Activated T-helper 1 cell treated with Interleukin-2 at 50 U/mL for 16 hours (primary cell): ENCODE data around the gene STAT2.
"Not testable (repeated sequence)": the region's sequence is repeated elsewhere in the genome, so short reads cannot be mapped to it uniquely, and the experiment has no call there.

Source experiments
- DNase-seq: peaks from one replicate; pipeline ENCODE4 v3.0.0-alpha.2; 2020; ENCODE audit warnings: low read depth

STAT2 gene

DNA sequence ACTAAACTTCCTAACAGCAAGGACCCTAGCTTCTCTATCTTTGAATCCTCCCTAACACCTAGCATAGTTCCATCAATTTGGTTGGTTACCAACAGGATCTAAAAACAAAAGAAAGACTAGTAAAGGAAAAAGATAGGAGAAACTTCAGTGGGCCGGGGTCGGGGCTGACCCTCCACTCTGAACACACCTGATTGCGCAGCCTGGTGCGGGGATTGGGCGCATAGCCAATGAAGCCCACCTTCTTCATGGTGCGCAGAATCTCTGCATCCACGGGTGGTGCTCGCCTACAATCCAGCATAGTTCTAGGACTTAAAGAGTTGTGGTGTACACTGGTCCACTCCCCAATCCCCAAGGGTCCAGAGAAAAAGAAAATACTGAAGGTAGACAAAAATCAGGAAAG, 33.8 kb downstream of the STAT2 start:
- DNase-seq = no peak

DNA sequence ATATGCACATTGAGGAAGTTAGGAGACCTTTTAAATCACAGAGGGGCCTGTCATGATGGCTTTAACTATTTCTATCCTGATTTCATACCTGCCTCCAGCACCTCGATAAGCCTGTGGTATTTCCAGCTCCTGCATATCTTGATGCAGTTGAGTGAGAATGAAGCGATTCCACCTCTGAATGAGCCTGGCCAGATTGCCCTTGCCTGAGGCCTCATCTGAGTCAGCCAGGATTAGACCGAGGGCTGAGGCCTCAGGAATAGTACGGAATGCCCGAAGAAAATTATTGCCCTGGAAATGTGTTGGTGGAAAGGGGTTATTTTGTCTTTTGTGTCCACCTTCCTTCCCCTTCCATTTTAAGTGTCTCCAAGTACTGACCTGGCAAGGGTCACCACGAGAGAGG, 35.7 kb downstream of the STAT2 start:
- no peak for DNase-seq

DNA sequence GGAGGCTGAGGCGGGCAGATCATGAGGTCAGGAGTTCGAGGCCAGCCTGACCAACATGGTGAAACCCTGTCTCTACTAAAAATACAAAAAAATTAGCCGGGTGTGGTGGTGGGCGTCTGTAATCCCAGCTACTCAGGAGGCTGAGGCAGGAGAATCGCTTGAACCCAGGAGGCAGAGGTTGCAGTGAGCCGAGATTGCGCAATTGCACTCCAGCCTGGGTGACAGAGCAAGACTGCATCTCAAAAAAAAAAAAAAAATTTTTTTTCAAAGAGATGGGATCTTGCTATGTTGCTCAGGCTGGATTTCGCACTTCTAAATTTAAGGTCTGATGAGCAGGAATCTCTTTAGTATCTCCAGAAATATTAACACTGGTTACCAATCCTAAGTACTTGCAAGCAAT, 38.3 kb downstream of the STAT2 start:
- not testable (repeated sequence) for DNase-seq

DNA sequence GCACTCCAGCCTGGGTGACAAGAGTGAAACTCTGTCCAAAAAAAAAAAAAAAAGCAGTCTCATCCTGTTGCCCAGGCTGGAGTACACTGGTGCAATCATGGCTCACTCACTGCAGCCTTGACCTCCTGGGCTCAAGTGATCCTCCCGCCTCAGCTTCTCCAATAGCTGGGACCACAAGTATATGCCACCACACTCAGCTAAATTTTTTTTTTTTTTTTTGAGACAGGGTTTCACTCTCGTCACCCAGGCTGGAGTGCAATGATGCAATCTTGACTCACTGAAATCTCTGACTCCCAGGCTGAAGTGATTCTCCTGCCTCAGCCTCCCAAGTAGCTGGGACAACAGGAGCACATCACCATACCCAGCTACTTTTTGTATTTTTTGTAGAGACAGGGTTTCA, 38.9 kb downstream of the STAT2 start:
- DNase-seq = no peak

DNA sequence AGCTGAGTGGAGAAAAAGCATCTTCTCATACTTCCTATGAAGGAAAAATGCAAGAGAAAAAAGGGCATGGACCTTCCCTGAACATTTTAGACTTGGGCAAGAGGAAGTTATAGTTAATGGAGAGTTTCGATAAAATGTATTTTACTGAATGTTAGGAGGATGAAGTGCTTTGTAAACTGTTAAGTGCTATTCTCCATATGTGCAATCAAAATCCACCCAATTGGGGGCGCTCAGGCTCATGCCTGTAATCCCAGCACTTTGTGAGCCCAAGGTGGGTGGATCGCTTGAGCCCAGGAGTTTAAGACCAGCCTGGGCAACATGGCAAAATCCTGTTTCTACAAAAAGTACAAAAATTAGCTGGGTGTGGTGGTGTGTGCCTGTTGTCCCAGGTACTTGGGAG, 42.2 kb downstream of the STAT2 start:
- no peak for DNase-seq

DNA sequence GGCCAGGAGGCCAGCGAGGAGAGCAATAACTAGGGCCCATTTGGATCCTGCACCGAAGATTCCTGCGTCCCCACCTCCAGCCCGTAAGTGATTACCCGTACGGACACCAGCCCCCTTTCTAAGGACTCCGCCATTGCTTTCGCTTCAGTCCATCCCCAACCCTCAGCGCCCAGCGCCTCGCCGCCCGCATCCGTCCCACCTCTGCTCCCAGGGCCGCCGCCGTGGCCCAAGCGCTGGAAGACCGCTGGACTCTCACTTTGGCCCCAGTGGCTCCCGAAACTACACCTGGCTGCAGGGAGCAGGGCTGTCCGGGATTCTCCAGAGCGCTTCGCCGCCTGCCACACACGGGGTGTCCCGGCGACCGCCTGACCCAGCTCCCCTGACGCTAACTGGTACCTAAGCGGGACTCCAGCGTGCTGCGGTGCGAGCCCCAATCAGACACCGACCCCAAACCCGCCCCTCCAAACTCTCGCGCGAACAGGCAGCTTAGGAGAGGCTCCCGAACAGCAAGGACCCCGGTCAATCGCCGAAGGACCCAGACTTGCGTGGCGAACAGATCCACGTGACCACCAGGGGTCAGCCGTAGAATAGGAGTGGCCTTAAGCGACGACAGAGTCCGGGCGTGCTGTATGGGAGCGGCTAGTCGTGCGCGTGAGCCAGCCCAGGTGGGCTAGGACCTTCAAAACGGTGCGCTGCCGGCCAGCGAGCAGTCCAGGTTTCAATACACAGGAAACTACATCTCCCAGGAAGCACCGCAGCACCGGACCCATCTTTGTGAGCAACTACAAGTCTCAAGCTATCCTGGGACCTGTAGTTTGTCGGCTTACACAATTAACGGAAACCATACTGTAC, 44.1 kb downstream of the STAT2 start, which contains the start of gene CNPY2:
Gene CNPY2, minus strand, starts transcription at position 367 of the 852 bp plus-strand sequence. CDS start 771 bp downstream, outside the sequence.
- peak; percentile 82 for DNase-seq

DNA sequence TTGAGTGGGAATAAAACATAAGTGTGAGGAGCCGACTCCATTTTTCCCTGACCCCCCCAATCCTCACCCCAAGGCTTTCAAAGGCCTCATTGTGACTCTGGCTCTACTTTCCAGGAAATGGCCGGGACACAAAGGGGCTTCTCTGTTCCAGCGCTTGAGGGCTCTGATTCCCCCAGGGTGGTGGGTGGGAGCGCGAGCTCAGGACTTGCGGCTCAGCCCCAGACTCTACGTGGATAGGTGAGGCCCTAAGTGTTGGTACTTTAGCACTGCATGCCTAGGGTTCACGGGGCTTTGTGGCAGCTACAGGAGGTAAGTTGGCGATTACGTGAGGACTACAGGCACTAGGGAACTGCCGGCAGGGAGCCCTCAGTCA, 44.7 kb downstream of the STAT2 start:
- no peak for DNase-seq

DNA sequence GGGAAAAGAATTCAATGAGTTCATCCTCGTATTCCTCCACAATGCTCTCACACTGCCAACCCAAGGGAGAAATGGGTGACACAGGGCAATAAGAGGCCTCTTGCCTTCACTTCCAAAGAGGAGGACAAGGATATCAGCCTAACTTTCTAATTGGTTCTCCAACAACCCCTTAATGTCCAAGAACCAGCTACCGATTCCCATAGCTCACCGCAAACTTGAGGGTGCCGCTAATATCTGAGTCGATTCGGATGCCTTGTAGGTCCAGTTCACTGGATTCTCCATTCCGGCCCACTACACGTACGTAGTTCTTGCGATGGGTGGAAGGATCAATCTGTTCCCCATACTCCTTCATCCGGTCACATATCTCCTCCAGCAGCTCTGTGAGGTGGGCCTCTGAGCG, 48.9 kb downstream of the STAT2 start:
- no peak for DNase-seq

DNA sequence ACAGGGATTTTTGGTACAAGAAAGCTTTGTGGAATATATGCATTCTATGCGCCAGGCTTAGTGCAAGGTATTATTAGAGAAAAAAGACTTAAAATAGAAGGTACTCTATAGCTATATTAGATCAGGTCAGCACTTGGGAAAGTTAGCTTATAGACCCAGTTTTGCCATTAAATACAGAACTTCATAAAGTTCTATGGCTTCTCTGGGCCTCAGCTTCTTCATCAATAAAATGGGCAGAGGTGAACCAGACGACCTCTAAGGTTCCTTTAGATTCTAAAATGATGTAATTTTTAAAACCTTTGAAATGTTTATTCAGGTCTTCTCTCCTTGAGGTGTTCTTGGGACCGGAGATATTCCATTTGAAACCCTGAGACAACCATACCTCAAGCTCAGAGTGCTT, 51.2 kb downstream of the STAT2 start:
- no peak for DNase-seq

DNA sequence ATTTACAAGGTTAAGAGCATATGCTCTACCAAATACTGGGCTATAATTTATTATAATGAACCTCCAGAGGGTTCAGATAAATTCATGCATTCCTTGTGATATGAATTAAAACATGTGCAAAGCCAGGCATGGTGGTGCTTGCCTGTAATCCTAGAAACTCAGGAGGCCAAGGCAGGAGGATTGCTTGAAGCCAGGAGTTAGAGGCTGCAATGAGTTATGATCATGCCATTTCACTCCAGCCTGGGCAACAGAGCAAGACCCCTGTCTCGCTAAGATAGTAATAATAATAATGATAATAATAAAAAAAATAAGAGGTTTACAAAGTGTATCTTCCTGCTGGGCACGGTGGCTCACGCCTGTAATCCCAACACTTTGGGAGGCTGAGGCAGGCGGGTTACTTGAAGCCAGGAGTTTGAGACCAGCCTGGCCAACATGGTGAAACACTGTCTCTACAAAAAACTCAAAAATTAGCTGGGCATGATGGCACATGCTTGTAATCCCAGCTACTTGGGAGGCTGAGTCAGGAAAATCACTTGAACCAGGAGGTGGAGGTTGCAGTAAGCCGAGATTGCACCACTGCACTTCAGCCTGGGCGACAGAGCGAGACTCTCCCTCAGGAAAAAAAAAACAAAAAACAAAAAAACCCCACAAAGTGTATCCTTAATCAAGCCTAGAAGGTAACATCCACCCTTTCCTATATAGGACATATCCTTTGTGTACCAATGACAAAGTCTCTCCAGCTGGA, 52.5 kb downstream of the STAT2 start:
- DNase-seq = no peak

DNA sequence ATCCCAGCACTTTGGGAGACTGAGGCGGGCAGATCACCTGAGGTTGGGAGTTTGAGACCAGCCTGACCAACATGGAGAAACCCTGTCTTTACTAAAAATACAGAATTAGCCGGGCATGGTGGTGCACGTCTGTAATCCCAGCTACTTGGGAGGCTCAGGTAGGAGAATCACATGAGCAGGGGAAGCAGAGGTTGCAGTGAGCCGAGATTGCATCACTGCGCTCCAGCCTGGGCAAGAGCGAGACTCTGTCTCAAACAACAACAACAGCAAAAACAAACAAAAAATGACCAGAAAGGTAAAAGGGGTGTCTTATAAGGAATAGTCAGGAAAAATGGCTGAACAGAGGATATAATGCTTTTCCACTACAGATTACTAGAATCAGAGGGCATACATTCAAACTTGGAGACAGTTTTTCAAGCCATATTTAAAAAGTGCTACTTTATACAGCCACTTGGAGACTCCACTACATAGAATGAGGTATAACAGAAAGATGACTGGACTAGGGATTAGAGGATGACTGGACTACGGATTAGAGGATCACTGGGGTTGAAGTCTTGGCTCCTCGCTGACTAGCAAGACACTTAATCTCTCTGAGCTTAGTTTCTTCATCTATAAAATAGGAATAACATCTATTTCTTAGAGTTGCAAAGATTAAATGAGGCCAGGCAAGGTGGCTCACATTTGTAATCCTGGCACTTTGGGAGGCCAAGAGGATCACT, 54.9 kb downstream of the STAT2 start:
- no peak for DNase-seq

DNA sequence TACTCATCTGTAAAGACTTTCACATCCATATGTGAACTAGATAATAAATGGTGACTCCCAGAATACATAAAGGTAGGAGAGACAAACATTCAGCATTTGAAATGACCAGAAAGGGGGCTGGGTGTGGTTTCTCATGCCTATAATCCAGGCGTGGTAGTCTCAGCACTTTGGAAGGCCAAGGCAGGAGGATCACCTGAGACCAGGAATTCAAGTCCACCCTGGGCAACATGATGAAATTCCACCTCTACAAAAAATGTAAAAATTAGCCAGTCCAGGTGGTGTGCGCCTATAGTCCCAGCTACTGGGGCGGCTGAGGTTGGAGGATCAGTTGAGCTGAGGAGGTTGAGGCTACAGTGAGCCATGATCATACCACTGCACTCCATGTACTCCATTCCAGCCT, 55.6 kb downstream of the STAT2 start:
- no peak for DNase-seq

DNA sequence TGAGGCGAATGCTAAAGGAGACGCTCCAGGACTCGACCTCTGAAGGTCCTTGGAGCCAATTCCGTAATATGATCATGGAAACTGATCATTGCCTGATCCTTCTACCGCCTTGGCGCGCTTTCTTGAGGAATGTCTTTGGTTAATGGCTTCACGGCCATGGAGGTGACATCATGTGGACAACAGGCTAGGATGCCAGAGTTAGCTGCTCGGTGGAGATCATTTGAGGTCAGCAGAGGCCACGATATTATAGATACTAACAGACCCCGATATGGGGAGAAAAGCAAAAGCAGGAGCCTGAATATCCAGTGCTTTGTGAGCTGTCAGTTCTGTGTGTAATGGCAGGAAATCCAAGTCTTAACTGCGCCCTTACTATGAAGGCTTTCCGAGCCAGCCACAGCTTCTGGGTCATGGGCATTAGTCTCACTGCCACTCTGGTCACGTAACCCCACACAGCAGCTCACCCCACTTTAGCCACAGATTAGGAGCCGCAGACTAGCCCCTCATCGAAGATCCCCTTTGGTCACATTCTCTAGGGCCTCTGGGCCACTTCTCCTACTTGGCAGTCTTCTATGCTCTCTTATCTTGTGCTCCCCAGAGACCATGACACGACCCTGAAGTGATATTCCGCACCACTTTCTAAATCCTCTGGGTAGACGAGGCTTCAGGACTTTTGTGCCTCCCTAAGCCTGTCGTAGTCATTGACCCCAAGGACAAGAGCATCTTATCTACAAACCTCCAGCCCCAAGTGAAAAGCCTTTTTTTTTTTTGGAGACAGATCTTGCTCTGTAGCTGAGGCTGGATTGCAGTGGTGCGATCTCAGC, 59.1 kb downstream of the STAT2 start:
- no peak for DNase-seq

DNA sequence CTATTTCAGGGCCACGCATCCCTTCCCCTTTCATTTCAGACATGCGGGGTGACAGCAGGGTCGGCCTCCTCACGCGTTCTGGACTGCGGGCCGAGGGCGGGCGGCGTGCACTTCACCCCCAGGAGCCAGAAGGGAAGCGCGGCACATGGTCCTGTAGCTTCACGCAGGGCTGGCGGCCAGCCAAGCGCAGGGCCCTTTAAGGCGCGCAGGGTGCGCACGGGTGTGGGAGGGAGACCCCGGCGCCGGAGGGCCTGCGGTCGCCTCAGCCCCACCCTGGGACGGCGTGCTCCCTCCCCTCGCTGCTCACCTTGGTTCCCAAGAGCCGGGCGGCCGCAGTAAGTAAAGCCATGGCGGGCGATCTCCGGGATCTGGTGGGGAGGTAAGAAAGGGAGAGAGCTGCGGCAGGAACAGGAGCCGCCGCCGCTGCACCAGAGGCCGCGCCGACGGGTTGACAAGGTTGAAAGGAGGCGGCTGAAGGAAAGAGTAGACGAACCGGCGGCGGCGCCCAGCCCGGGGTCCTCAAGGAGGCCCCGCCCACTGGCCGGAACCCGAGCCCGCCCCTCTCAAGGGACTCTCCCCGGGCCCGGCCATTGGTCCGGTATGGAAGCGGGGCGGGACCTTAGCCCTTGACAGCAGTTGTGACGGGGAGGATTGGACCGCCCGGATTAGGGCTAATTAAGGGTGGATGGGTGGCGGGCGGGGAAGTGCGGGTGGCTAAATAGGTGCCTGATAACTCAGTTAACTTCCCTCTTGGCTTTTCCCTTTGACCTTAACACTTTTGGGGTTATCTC, 59.9 kb downstream of the STAT2 start, which contains the start of gene CS:
Gene CS, minus strand, starts transcription at position 478 of the 791 bp plus-strand sequence. Its CDS starts 129 bp downstream, at position 349.
- DNase-seq = peak; percentile 97

DNA sequence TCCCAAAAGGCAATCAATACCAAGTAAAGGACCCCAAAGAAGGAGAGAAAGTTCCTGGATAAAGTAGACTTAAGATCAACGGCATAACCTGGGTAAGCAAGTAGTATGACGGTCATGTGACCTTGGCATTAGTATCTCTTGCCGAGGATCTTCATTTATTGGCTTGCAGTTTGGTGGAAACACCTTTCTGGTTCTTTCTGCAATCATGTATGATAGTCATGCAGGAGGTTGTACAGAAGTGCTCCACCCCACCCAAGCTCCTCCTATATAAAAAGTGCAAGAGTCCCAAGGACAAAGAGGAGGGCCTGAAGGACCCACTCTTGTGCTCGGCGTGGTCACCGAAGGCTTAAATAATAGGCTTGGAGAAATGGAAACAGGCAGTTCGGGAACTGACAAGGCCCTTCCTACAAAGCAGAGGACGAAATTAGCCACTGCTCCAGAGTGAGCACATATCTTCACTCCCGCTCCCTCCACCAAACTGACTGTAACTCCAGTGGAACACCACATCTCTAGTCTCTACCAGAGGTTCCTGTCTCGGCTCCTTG, 60.5 kb downstream of the STAT2 start:
- DNase-seq = no peak

DNA sequence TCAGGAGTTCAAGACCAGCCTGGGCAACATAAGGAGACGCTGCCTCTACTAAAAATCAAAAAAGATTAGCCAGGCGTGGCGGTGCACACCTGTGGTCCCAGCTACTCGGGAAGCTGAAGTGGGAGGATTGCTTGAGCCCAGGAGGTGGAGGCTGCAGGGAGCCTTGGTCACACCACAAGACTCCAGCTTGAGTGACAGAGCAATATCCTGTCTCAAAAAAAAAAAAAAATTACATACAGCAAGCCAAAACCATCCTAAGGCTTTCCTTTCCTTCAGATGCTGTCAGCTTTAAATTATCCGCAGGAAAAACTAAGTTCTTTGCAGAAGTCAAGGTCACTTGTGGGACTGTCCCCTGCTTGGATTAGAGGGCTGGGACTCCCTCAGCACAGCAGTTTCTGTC, 61.1 kb downstream of the STAT2 start:
- DNase-seq = no peak

DNA sequence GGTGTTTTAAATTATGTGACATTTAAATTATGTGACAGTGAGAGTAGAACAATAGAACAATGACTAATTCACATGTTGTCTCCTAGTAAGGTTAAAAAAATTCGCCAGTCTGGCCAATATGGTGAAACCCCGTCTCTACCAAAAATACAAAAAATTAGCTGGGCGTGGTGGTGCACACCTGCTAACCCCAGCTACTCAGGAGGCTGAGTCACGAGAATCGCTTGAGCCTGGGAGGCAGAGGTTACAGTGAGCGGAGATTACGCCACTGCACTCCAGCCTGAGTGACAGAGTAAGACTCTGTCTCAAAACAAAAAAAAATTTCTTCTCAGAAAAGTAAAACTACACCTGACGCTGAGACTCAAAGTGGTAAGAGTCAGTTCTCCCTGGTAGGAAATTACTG, 62.5 kb downstream of the STAT2 start:
- DNase-seq = no peak

DNA sequence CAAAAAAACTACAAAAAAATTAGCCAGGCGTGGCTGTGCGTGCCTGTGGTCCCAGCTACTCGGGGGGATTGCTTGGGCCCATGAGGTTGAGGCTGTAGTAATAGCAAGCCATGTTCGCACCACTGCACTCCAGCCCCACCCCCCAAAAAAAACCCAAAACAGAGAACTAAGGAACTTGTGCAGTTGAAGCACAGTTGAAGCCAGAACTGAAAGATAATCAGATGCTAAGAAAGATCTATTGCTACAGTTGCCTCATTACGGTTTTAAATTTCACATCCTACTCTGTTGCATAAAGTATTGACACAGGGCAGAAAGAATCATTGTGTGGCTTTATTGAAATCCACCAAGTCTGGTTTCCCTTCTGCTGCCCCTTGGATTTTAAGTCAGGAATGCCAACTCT, 63.6 kb downstream of the STAT2 start:
- DNase-seq = no peak

DNA sequence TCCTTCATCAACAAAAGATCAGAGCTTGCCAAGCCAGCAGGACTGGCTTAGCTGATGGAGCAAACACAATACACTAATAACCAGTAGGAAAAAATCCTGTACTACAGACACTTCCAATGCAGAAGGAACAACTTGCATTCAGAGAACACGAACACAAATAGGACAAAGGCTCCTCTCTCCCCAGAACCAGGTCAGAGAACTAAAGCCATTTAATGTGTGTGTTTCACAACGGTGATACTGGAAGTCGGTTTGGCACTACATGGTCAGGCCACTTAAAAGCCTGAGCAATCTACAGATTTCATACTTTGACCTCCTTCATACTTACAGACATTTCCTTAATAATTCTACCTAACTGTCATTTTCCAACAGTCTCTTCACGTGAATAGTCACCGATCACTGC, 66.1 kb downstream of the STAT2 start:
- no peak for DNase-seq
